Stimulated activated CD8-positive, alpha-beta memory T cell treated with anti-CD3 and anti-CD28 coated beads, Interleukin-7, amount 100 ng/mL, for 48 hours (primary cell): ENCODE data around the gene DLL3.

Source experiments
- DNase-seq, 2 donors: peaks; one replicate each; pipeline ENCODE4 v3.0.0-alpha.2; 2020; ENCODE audit warnings: low read depth in 1 of 2; ENCODE audit errors: extremely low read depth in 1 of 2

Gene DLL3

GRCh38 chr19:39481229-39481545 is 17.6 kb upstream of the DLL3 start:
- DNase-seq = no peak

- no peak for DNase-seq
These were observed 17.1 kb upstream of the DLL3 start for GRCh38 chr19:39481676-39482075.

GRCh38 chr19:39483141-39483540 is 15.6 kb upstream of the DLL3 start:
- DNase-seq = no peak

- no peak for DNase-seq
These were observed 9.0 kb upstream of the DLL3 start for GRCh38 chr19:39489756-39490155.

- no peak for DNase-seq
These were observed 6.5 kb upstream of the DLL3 start for GRCh38 chr19:39492225-39492624.

GRCh38 chr19:39492788-39493187 is 6.0 kb upstream of the DLL3 start:
- no peak for DNase-seq

GRCh38 chr19:39494661-39495060 is 4.1 kb upstream of the DLL3 start:
- no peak for DNase-seq

GRCh38 chr19:39496063-39496462 is 2.7 kb upstream of the DLL3 start:
- no peak for DNase-seq

- DNase-seq = no peak
These were observed 1.1 kb upstream of the DLL3 start for GRCh38 chr19:39497701-39497995.

- no peak for DNase-seq
These were observed 550 bp upstream of the DLL3 start for GRCh38 chr19:39497996-39498797.

GRCh38 chr19:39499932-39500331 is 1.2 kb downstream of the DLL3 start:
- no peak for DNase-seq

- DNase-seq = no peak
These were observed 1.8 kb downstream of the DLL3 start for GRCh38 chr19:39500543-39500942.

- DNase-seq = no peak
These were observed 2.6 kb downstream of the DLL3 start for GRCh38 chr19:39501340-39501739.

GRCh38 chr19:39502640-39503417 is 4.1 kb downstream of the DLL3 start:
- peak; percentile 43 to 60 for DNase-seq

- DNase-seq = no peak
These were observed 7.8 kb downstream of the DLL3 start for GRCh38 chr19:39506598-39506943.

GRCh38 chr19:39506944-39507714 is 8.4 kb downstream of the DLL3 start:
- DNase-seq = peak; percentile 47 to 54

- DNase-seq = no peak
These were observed 9.1 kb downstream of the DLL3 start for GRCh38 chr19:39507715-39508364.

GRCh38 chr19:39508629-39509028 is 9.9 kb downstream of the DLL3 start:
- no peak for DNase-seq

- no peak for DNase-seq
These were observed 10.5 kb downstream of the DLL3 start for GRCh38 chr19:39509233-39509632.

GRCh38 chr19:39512988-39513387 is 14.2 kb downstream of the DLL3 start:
- no peak for DNase-seq

GRCh38 chr19:39514840-39515550 is 16.2 kb downstream of the DLL3 start, which contains the start of gene SELENOV:
SELENOV (plus strand) TSS chr19:39515139; CDS start chr19:39515213, 74 bp downstream.
- peak in 1 of 2 donors; percentile 7 for DNase-seq
